ENCODE results near the gene RBM6. TPM values are rescaled to one million over a fixed set of nuclear protein-coding genes. Genes with fewer than 3 reads are reported as not detected.

Gene RBM6
- total RNA-seq, 1 experiment from 2014 or later, result 58.3 TPM

DNA sequence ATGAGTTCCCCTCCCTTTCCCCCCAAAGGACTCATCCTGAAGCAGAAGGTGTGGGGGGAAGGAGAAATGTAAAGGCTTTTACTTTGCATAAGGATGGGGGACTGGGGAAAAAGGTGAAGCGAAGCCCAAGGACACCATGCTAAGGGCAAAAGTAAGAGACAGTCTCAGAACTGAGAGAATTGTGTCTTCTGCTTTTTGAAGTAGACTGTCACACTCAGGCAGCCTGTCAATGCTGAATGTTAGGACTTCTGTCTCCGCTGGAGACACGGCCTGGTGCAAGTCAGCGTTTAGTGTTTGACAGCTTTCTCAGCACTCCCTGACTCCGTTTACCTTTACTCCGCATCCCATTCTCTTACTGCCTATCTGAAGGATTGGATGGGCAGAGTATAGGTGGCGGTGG, 162.6 kb downstream of the RBM6 start:
- H3K27me3 ChIP-seq (ENCODE audit: insufficient read depth, low read length), result no peaks in the 10 kb centered on the region
- H3K4me3 ChIP-seq (replicated peaks in 1 of 2; ENCODE audit: low read depth in 1 of 2, low read length in 2 of 2), result no peak overlapping the region
- H3K9me2 ChIP-seq (ENCODE audit: insufficient read depth), result no peaks in the 10 kb centered on the region
- H3K9ac ChIP-seq (ENCODE audit: low read length), result no peak overlapping the region
- TF ChIP-seq, protein P1, sequence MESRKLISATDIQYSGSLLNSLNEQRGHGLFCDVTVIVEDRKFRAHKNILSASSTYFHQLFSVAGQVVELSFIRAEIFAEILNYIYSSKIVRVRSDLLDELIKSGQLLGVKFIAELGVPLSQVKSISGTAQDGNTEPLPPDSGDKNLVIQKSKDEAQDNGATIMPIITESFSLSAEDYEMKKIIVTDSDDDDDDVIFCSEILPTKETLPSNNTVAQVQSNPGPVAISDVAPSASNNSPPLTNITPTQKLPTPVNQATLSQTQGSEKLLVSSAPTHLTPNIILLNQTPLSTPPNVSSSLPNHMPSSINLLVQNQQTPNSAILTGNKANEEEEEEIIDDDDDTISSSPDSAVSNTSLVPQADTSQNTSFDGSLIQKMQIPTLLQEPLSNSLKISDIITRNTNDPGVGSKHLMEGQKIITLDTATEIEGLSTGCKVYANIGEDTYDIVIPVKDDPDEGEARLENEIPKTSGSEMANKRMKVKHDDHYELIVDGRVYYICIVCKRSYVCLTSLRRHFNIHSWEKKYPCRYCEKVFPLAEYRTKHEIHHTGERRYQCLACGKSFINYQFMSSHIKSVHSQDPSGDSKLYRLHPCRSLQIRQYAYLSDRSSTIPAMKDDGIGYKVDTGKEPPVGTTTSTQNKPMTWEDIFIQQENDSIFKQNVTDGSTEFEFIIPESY (IDR thresholded peaks at IDR 0.05; ENCODE audit: extremely low read depth, insufficient replicate concordance, low read length), result no peak
- TF ChIP-seq EGR1 (IDR thresholded peaks at IDR 0.05; ENCODE audit: low read depth) (no peak), FOSL1 (IDR thresholded peaks at IDR 0.05; ENCODE audit: low read depth) (no peak), SIN3A (IDR thresholded peaks at IDR 0.05; ENCODE audit: low read depth) (no peak), JUND (IDR thresholded peaks at IDR 0.05) (no peak), SP1 (IDR thresholded peaks at IDR 0.05; ENCODE audit: low read depth) (no peak), EZH2 (IDR thresholded peaks at IDR 0.05) (no peak), EZH2phosphoT487 (IDR thresholded peaks at IDR 0.05; ENCODE audit: borderline replicate concordance) (no peak)
- DNase-seq (ENCODE audit: low read depth, low spot score), result no peak
- H3K4me1 ChIP-seq (ENCODE audit: control insufficient read depth in 1 of 2, insufficient read depth in 2 of 2, low read length in 2 of 2), result no peaks in the 10 kb centered on the region
- no peak for ATAC-seq
- ChIA-PET RAD21 (ENCODE audit: low non-redundant PET in 1 of 2, low total read pairs in 2 of 2, uncharacterized antibody in 2 of 2, unreplicated experiment in 2 of 2) (no interaction called here), POLR2A (no interaction called here), CTCF (no interaction called here)
- intact Hi-C loops (cut with micrococcal nuclease), result no loop called here
- no peaks in the 10 kb centered on the region for H3K9me3 ChIP-seq (ENCODE audit: control insufficient read depth in 1 of 2, insufficient read depth in 1 of 2, low read depth in 1 of 2, low read length in 2 of 2)
- no peak overlapping the region for H3K4me2 ChIP-seq (ENCODE audit: low read length)
- peaks cover 56 to 88% of the 10 kb centered on the region in 2 experiments for H3K36me3 ChIP-seq (ENCODE audit: control insufficient read depth in 1 of 2, insufficient read depth in 2 of 2, low read length in 2 of 2)
- no peaks in the 10 kb centered on the region for H4K20me1 ChIP-seq (ENCODE audit: insufficient read depth)
- H2AFZ ChIP-seq (ENCODE audit: low read depth, low read length, poor library complexity, severe bottlenecking), result no peak overlapping the region
- no TSS peak for BruUV-seq (replicated peaks)
- H3K27ac ChIP-seq (ENCODE audit: low read depth, low read length), result no peak overlapping the region
- peaks cover 20% of the 10 kb centered on the region; the same call in 1 of the 2 replicates for H3K79me2 ChIP-seq (ENCODE audit: insufficient read depth, low read length)

DNA sequence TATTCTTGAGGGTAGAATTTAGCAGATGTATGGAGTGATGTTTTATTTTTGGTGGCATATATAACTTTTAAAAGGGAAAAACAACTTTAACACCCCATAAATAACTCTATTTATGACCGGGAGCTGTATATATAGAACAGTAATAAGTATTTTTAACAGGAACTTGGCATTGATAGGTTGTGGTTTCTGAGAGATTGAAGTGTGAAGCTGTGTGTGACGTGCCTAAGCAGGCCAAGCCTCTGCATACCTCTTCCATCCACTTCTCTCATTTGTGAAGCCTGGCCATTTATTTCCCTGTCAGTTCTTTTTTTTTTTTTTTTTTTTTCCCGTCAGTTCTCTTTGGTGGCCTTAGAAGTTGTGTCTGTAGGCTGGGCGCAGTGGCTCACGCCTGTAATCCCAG, 171.8 kb downstream of the RBM6 start:
- H2AFZ ChIP-seq (ENCODE audit: low read depth, low read length, poor library complexity, severe bottlenecking), result no peak overlapping the region
- POLR2A ChIA-PET, result no interaction called here
- no peaks in the 10 kb centered on the region for H3K9me3 ChIP-seq (ENCODE audit: control insufficient read depth in 1 of 2, insufficient read depth in 1 of 2, low read depth in 1 of 2, low read length in 2 of 2)
- H3K4me1 ChIP-seq (ENCODE audit: control insufficient read depth in 1 of 2, insufficient read depth in 2 of 2, low read length in 2 of 2), result no peaks in the 10 kb centered on the region
- H3K36me3 ChIP-seq (ENCODE audit: control insufficient read depth in 1 of 2, insufficient read depth in 2 of 2, low read length in 2 of 2), result peaks cover 69 to 93% of the 10 kb centered on the region in 2 experiments
- H3K79me2 ChIP-seq (ENCODE audit: insufficient read depth, low read length), result peaks cover 10% of the 10 kb centered on the region; the same call in 1 of the 2 replicates
- no peak overlapping the region for H3K27ac ChIP-seq (ENCODE audit: low read depth, low read length)
- no peak overlapping the region for H3K9ac ChIP-seq (ENCODE audit: low read length)
- H3K9me2 ChIP-seq (ENCODE audit: insufficient read depth), result no peaks in the 10 kb centered on the region
- H4K20me1 ChIP-seq (ENCODE audit: insufficient read depth), result no peaks in the 10 kb centered on the region
- CTCF ChIA-PET, result no interaction called here
- no peak for DNase-seq (ENCODE audit: low read depth, low spot score)
- no peaks in the 10 kb centered on the region for H3K27me3 ChIP-seq (ENCODE audit: insufficient read depth, low read length)
- no TSS peak for BruUV-seq (replicated peaks)
- no peak for ATAC-seq
- RAD21 ChIA-PET (ENCODE audit: low non-redundant PET in 1 of 2, low total read pairs in 2 of 2, uncharacterized antibody in 2 of 2, unreplicated experiment in 2 of 2), result no interaction called here
- H3K4me2 ChIP-seq (ENCODE audit: low read length), result no peak overlapping the region
- H3K4me3 ChIP-seq (replicated peaks in 1 of 2; ENCODE audit: low read depth in 1 of 2, low read length in 2 of 2), result no peak overlapping the region
- intact Hi-C loops (cut with micrococcal nuclease), result no loop called here
- TF ChIP-seq ZFX (IDR thresholded peaks at IDR 0.05) (no peak), POLR2A (IDR thresholded peaks at IDR 0.05; ENCODE audit: borderline replicate concordance, extremely low read depth, insufficient read depth, insufficient read length) (no peak), YY1 (IDR thresholded peaks at IDR 0.05; ENCODE audit: extremely low read depth, insufficient replicate concordance, low read depth, low read length) (no peak), RAD21 (IDR thresholded peaks at IDR 0.05; ENCODE audit: low read depth) (no peak), SRF (IDR thresholded peaks at IDR 0.05; ENCODE audit: low read depth) (no peak), JUND (IDR thresholded peaks at IDR 0.05) (no peak), SIN3A (IDR thresholded peaks at IDR 0.05; ENCODE audit: low read depth) (no peak), CBX3 (IDR thresholded peaks at IDR 0.05; ENCODE audit: low read depth) (no peak), POLR2AphosphoS5 (IDR thresholded peaks at IDR 0.05; ENCODE audit: low read depth, low read length) (no peak)
- TF ChIP-seq, protein P2, sequence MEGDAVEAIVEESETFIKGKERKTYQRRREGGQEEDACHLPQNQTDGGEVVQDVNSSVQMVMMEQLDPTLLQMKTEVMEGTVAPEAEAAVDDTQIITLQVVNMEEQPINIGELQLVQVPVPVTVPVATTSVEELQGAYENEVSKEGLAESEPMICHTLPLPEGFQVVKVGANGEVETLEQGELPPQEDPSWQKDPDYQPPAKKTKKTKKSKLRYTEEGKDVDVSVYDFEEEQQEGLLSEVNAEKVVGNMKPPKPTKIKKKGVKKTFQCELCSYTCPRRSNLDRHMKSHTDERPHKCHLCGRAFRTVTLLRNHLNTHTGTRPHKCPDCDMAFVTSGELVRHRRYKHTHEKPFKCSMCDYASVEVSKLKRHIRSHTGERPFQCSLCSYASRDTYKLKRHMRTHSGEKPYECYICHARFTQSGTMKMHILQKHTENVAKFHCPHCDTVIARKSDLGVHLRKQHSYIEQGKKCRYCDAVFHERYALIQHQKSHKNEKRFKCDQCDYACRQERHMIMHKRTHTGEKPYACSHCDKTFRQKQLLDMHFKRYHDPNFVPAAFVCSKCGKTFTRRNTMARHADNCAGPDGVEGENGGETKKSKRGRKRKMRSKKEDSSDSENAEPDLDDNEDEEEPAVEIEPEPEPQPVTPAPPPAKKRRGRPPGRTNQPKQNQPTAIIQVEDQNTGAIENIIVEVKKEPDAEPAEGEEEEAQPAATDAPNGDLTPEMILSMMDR (IDR thresholded peaks at IDR 0.05 in 2 of 3, conservative IDR thresholded peaks at IDR 0.05 in 1 of 3; ENCODE audit: borderline replicate concordance in 1 of 3, insufficient read depth in 1 of 3, low read depth in 2 of 3, low read length in 2 of 3), result no peak
